Activated naive CD8-positive, alpha-beta T cell treated with anti-CD3 and anti-CD28 coated beads, Interleukin-2, amount 10 ng/mL, durations not matched to agents 7 days and 5 days (primary cell): ENCODE measurements around the gene ATG4C. TPM values are rescaled to one million over a fixed set of nuclear protein-coding genes. Genes with fewer than 3 reads are reported as not detected.
A peak's percentile ranks its signal among the peaks of the same experiment; 100 is the strongest.
"Not testable (repeated sequence)": the region's sequence is repeated elsewhere in the genome, so short reads cannot be mapped to it uniquely, and the experiment has no call there.

ENCODE experiments used
- ATAC-seq: fragments of 150-1000 bp; cut with Tn5 transposase; one replicate; pipeline ENCODE4 v1.10.0; 2021; ENCODE audit warnings: low read depth, moderate library complexity
- POLR2A ChIA-PET: fragments of 350-600 bp; sonication (Branson Sonifier 250); formaldehyde crosslinking; loops from one replicate; lab custom pipeline; 2021; ENCODE audit warnings: antibody characterized with exemption; lab: Charles Lee
- DNase-seq: peaks from one replicate; pipeline ENCODE4 v3.0.0; 2021
- H3K27ac Mint-ChIP-seq: one replicate; pipeline ENCODE4 v1.8.0; 2022; ENCODE audit warnings: mild to moderate bottlenecking, mixed read lengths
- H3K27me3 Mint-ChIP-seq: one replicate; pipeline ENCODE4 v1.8.0; 2022; ENCODE audit warnings: mild to moderate bottlenecking, moderate library complexity, mixed read lengths
- H3K36me3 Mint-ChIP-seq: one replicate; pipeline ENCODE4 v1.8.0; 2021; ENCODE audit warnings: mild to moderate bottlenecking, mixed read lengths
- H3K4me1 Mint-ChIP-seq: one replicate; pipeline ENCODE4 v1.8.0; 2021; ENCODE audit warnings: mixed read lengths
- H3K4me3 Mint-ChIP-seq: one replicate; pipeline ENCODE4 v1.8.0; 2022; ENCODE audit warnings: mild to moderate bottlenecking, moderate library complexity, mixed read lengths
- H3K9me3 Mint-ChIP-seq: one replicate; pipeline ENCODE4 v1.8.0; 2021; ENCODE audit warnings: mixed read lengths
- total RNA-seq, 2 experiments: library from RNA; stranded (reverse); gene quantifications; one replicate each; pipeline ENCODE4 v1.2.3, GENCODE V29; 2021

ATG4C gene, protein sequence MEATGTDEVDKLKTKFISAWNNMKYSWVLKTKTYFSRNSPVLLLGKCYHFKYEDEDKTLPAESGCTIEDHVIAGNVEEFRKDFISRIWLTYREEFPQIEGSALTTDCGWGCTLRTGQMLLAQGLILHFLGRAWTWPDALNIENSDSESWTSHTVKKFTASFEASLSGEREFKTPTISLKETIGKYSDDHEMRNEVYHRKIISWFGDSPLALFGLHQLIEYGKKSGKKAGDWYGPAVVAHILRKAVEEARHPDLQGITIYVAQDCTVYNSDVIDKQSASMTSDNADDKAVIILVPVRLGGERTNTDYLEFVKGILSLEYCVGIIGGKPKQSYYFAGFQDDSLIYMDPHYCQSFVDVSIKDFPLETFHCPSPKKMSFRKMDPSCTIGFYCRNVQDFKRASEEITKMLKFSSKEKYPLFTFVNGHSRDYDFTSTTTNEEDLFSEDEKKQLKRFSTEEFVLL
- 10 to 100 TPM; 12.9 to 17.2 TPM for total RNA-seq

DNA sequence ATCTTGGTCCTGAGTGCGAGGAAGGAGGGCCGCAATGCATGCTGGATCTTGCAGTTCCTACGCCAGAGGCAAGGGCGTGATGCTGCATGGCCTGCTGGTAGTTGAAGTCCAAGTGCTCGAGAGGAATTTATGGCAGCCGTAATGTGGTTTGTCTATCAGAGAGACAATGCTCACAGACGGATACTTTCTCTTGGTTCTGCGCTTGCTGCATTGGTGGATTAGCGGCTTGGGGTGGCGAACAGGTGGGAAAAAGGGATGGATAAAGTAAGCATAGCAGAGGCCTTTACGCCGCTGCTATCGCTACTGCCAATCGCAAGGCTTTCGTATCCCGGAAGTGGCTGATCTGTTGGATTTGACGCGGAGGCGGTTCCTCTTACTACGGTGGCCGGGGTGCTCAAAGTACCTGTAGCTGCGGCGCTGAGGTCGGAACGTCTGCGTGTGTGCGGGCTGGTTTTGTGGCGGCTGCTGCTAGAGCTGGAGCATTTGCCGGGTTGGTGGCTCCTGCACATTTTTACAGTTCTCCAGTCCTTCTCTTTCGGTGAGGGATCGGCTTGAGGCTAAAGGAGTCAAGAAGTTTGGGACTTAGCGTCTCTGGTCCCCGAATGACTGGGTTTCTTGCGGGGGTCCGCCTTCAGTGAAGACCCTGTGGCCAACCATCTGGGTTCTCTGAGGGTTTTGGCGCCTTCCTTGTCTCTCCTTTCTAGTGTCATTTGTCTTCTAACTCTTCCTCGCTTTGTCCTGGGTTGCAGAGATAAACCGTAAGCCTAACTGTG, at the start of gene ATG4C:
Gene ATG4C (plus strand): TSS at position 397 of the 773 bp plus-strand sequence. CDS start 19,655 bp downstream, outside the sequence.
- ATAC-seq (peak; percentile 99), DNase-seq (peak; percentile 89)
- Mint-ChIP-seq H3K27ac (no peak within 1 kb of the TSS), H3K4me1 (peaks cover 11% of the 10 kb centered on the region), H3K9me3 (no peaks in the 10 kb centered on the region), H3K4me3 (no peak within 1 kb of the TSS), H3K27me3 (peaks cover 5% of the 10 kb centered on the region), H3K36me3 (peaks cover 3% of the 10 kb centered on the region)
- POLR2A ChIA-PET = interaction anchor here (0.7 to 1.3 kb wide), 2 partner anchors 85 to 348 kb away, joined by 3 to 6 read pairs; no protein-coding TSS in a partner anchor

DNA sequence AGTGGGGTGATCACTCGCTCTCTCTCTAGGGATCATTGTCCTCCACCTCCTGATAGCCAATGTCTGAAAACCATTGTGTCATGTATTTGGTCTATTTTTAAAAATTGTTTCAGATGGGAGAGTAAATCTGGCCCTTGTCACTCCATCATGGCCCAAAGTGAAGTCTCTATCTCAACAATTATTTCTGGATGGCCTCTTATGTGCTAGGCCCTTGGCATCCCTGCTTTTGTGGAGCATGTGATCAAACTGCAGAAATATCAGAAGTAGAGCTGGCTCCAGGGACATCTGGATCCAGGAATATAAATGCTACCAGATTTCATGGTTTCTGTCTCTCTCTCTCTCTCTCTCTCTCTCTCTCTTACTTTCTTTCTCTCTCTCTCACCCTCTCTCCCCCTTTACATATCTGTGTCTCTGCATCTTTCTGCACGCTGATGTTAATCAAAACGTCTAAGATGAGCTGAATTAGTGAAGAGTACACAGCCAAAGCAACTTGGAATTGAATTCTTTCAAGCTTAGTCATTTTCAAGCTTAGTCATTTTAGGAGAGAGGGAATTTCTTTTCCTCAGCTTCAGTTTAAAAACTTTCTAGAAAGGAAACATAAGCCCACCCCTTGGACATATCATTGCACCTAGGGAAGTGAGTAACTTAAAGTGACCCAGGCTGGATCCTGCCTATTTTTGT, 48.3 kb upstream of the ATG4C start:
- H3K36me3 Mint-ChIP-seq = no peaks in the 10 kb centered on the region
- POLR2A ChIA-PET = no interaction called here
- peaks cover 8% of the 10 kb centered on the region for H3K27me3 Mint-ChIP-seq
- no peak overlapping the region for H3K4me3 Mint-ChIP-seq
- no peak for ATAC-seq
- no peak overlapping the region for H3K27ac Mint-ChIP-seq
- H3K4me1 Mint-ChIP-seq = no peaks in the 10 kb centered on the region
- H3K9me3 Mint-ChIP-seq = no peaks in the 10 kb centered on the region
- DNase-seq = no peak

DNA sequence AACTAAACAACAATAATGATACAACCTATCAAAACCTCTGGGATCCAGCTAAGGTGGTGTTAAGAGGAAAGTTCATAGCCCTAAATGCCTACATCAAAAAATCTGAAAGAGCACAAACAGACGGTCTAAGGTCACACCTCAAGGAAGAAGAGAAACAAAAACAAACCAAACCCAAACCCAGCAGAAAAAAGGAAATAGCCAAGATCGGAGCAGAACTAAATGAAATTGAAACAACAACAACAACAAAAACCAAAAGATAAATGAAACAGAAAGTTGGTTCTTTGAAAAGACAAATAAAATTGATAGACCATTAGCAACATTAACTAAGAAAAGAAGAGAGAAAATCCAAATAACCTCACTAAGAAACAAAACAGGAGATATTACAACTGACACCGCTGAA, 43.2 kb upstream of the ATG4C start:
- ATAC-seq, H3K4me1 Mint-ChIP-seq, H3K27ac Mint-ChIP-seq, DNase-seq, H3K9me3 Mint-ChIP-seq, POLR2A ChIA-PET, H3K36me3 Mint-ChIP-seq, H3K4me3 Mint-ChIP-seq: not testable (repeated sequence)
- H3K27me3 Mint-ChIP-seq = peaks cover 23% of the 10 kb centered on the region

DNA sequence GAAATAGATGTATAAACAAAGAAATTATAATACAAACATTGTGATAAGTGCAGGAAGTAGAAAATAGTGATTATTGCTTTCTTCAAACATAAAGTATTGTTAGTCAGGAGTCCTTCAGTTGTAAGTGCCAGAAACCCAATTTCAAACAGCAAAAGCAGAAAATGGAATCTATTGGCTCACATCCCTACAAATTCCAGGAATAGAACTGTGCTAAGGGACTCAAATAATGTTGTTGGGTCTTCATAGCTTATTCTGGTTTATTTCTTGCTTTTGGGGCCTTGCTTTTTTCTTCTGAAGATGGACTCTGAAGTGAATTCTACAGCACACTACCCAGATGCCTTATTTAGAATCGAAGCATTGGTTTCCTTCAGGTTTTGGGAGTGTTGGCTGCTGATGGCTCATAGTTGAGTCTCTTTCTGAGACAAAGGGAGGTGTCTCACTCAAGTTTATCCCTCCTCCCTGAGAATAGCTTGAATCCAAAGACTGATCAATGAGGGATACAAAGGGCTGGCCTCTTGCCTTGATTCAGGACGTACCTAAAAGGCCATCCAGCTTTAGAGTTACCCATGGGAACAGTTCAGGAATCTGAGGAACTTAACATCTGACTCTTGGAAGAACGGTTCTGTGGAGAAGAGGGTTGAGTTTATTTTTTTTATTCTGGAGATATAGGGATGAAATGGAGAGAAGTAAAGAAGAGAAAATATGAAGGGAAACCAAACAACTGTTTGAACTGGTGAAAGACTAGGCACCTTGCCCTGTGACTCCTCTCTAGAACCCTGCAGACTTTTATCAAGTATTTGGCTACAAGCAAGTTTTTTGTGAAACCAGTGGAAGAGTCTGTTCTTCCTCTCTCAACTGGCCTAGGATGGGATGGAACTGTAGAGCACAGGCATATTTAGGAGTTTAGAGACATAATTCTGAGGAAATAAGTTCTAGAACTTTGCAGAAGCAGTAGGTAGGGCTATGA, 39.0 kb upstream of the ATG4C start:
- Mint-ChIP-seq H3K9me3 (no peaks in the 10 kb centered on the region), H3K36me3 (no peaks in the 10 kb centered on the region), H3K27ac (no peak overlapping the region), H3K27me3 (peaks cover 26% of the 10 kb centered on the region), H3K4me1 (no peaks in the 10 kb centered on the region), H3K4me3 (no peak overlapping the region)
- ATAC-seq (no peak), DNase-seq (no peak)
- POLR2A ChIA-PET = no interaction called here

DNA sequence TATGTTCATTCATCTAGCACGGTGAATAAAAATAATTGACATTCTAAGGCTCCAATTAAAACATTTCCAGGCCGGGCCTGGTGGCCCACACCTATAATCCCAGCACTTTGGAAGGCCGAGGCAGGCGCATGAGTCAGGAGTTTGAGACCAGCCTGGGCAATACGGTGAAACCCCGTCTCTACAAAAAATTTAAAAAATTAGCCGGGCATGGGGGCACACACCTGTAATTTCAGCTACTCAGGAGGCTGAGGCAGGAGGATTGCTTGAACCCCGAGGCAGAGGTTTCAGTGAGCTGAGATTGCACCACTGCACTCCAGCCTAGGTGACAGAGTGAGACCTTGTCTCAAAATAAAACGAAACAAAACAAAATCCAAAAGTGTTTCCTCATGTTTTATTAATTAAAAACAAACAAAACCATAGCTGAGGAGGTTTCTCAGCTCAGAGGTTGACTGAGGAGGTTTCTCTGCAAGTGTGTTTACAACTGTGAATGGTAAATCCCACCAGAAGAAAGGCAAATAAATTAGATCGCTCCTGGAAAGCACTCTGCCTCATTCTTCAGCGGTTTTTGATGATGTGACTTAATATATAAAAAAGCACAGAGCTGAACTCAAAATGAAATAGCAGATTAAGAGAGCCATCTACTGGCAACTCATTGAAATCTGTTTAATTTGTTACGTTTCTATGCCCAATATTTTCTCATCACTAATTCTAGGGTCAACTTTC, 37.7 kb upstream of the ATG4C start:
- POLR2A ChIA-PET = no interaction called here
- Mint-ChIP-seq H3K27ac (no peak overlapping the region), H3K36me3 (no peaks in the 10 kb centered on the region), H3K27me3 (peaks cover 32% of the 10 kb centered on the region), H3K4me1 (no peaks in the 10 kb centered on the region), H3K9me3 (no peaks in the 10 kb centered on the region), H3K4me3 (no peak overlapping the region)
- ATAC-seq (no peak), DNase-seq (no peak)

DNA sequence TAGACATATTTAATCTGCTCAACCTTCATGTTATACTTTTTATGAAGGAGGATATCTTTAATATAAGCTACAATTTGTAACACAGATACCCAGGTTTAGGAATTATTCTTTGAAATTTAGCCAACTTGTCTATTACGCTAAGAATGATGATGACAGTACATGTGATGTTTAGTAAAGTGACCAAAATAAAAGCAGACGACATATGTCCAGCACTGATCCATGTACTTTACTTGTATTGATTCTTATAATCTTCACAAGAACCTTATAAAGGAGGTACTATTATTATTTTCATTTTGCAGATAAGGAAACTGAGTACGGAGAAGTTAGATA, 37.2 kb upstream of the ATG4C start:
- no peaks in the 10 kb centered on the region for H3K4me1 Mint-ChIP-seq
- POLR2A ChIA-PET = no interaction called here
- DNase-seq = no peak
- peaks cover 28% of the 10 kb centered on the region for H3K27me3 Mint-ChIP-seq
- H3K4me3 Mint-ChIP-seq = no peak overlapping the region
- H3K27ac Mint-ChIP-seq = no peak overlapping the region
- no peaks in the 10 kb centered on the region for H3K9me3 Mint-ChIP-seq
- no peak for ATAC-seq
- H3K36me3 Mint-ChIP-seq = no peaks in the 10 kb centered on the region

DNA sequence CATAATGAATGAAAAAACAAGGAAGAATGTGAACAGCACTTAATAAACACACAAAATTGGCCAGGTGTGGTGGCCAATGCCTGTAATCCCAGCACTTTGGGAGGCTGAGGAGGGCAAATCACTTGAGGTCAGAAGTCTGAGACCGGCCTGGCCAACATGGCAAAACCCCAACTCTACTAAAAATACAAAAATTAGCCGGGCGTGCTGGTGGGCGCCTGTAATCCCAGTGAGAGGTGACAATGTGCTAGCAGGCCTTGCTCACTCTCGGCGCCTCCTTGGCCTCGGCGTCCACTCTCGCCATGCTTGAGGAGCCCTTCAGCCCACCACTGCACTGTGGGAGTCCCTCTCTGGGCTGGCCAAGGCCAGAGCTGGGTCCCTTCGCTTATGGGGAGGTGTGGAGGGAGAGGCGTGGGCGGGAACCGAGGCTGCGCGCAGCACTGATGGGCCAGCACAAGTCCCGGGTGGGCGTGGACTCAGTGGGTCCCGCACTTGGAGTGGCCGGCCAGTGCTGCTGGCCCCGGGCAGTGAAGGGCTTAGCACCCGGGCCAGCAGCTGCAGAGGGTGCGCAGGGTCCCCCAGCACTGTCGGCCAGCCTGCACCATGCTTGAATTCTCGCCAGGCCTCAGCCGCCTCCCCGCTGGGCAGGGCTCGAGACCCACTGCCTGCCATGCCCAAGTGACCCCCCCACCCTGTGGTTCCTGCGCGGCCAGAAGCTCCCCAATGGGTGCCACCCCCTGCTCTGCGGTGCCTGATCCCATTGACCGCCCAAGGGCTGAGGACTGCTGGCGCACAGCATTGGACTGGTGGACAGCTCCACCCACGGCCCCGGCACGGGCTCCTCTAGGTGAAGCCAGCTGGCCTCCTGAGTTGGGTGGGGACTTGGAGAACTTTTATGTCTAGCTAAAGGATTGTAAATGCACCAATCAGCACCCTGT, 30.6 kb upstream of the ATG4C start:
- H3K4me1 Mint-ChIP-seq = no peaks in the 10 kb centered on the region
- H3K27ac Mint-ChIP-seq = no peak overlapping the region
- H3K36me3 Mint-ChIP-seq = no peaks in the 10 kb centered on the region
- peaks cover 10% of the 10 kb centered on the region for H3K27me3 Mint-ChIP-seq
- DNase-seq (no peak), ATAC-seq (no peak)
- H3K9me3 Mint-ChIP-seq = no peaks in the 10 kb centered on the region
- POLR2A ChIA-PET = no interaction called here
- H3K4me3 Mint-ChIP-seq = no peak overlapping the region

DNA sequence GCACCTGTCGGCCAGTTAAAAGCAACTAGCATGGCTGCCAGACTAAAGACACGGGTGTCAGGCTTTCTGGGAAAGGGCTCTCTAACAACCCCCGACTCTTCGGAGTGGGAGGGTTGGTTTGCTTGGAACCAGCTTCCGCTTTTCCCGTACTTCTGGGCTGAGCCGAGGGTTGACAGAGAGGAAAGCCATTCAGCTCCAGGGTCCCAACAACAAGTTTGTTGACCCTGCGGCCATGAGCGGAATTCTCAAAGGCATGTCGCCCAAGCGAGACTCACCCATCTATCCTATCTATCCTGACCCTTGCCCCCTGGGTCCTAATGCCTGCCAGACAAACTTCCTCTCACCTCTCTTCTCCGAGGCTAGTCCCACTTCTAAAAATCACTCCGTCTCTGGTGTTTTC, 29.0 kb upstream of the ATG4C start:
- H3K27ac Mint-ChIP-seq, ATAC-seq, H3K9me3 Mint-ChIP-seq, DNase-seq, H3K4me1 Mint-ChIP-seq, POLR2A ChIA-PET, H3K36me3 Mint-ChIP-seq, H3K4me3 Mint-ChIP-seq: not testable (repeated sequence)
- H3K27me3 Mint-ChIP-seq = peaks cover 12% of the 10 kb centered on the region

DNA sequence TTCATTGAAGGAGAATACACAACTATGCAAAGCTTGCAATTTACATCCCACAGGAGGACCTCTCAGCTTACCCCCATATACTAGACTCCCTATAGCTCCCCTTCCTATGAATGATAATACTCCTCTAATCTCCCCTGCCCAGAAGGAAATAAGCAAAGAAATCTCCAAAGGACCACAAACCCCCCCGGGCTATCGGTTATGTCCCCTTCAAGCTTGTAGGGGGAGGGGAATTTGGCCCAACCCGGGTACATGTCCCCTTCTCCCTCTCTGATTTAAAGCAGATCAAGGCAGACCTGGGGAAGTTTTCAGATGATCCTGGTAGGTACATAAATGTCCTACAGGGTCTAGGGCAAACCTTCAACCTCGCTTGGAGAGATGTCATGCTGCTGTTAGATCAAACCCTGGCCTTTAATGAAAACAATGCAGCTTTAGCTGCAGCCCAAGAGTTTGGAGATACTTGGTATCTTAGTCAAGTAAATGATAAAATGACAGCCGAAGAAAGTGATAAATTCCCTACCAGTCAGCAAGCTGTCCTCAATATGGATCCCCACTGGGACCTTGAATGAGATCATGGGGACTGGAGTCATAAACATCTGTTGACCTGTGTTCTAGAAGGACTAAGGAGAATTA, 27.6 kb upstream of the ATG4C start:
- H3K36me3 Mint-ChIP-seq, H3K27ac Mint-ChIP-seq, H3K9me3 Mint-ChIP-seq, H3K27me3 Mint-ChIP-seq, H3K4me1 Mint-ChIP-seq, DNase-seq, H3K4me3 Mint-ChIP-seq, ATAC-seq, POLR2A ChIA-PET: not testable (repeated sequence)

DNA sequence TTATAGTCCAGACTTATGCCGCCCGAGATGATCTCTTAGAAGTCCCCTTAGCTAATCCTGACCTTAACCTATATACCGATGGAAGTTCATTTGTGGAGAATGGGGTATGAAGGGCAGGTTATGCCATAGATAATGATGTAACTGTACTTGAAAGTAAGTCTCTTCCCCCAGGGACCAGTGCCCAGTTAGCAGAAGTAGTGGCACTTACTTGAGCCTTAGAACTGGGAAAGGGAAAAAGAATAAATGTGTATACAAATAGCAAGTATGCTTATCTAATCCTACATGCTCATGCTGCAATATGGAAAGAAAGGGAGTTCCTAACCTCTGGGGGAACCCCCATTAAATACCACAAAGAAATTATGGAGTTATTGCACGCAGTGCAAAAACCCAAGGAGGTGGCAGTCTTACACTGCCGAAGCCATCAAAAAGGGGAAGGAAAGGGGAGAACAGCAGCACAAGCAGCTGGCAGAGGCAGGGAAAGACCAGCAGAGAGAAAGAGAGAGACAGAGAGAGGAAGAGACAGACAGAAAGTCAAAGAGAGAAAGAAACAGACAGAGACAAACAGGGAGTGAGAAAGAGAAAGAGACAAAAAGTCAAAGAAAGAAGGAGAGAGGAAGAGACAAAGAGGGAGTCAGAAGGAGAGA, 24.6 kb upstream of the ATG4C start:
- H3K4me1 Mint-ChIP-seq, ATAC-seq, H3K27ac Mint-ChIP-seq, H3K4me3 Mint-ChIP-seq, POLR2A ChIA-PET, H3K27me3 Mint-ChIP-seq, H3K9me3 Mint-ChIP-seq, H3K36me3 Mint-ChIP-seq, DNase-seq: not testable (repeated sequence)
